ENCODE data around the gene UBAC1. TPM values are rescaled to one million over a fixed set of nuclear protein-coding genes. Genes with fewer than 3 reads are reported as not detected.
"Not testable (repeated sequence)": the region's sequence is repeated elsewhere in the genome, so short reads cannot be mapped to it uniquely, and the experiment has no call there.

The UBAC1 gene
- total RNA-seq, 1 donor from 2014 or later: 31.4 TPM

DNA sequence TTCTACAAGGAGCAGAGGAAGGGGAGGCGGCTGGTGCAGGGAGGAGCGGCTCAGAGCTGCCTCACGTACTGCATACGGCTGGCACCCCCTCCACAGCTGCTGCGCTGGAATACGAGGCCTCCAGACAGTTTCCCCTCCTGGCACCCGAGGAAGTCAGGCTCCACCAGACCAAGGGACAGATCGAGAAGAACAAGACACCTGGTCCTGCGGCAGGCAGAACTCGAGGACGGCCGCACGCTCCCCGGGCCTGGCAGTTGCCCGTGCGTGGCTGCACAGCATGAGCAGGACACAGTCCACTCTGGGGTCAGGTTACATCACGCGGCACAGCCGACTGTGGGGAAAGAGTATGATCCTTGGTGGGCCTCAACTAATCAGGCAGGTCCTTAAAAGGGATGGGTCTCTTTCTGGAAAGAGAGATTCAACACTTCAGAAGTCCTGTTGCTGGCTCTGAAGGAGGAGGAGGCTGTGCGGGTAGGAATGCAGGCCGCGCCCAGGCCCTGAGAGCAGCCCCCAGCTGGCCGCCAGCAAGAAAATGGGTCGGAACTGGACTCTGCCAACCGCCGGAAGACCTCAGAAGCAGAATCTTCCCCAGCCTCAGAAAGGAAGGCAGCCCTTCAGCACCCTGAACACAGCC is 11.6 kb downstream of the UBAC1 start:
- peaks cover 8% of the 10 kb centered on the region for H3K4me1 Mint-ChIP-seq (ENCODE audit: low read depth)
- TF ChIP-seq, protein P1, sequence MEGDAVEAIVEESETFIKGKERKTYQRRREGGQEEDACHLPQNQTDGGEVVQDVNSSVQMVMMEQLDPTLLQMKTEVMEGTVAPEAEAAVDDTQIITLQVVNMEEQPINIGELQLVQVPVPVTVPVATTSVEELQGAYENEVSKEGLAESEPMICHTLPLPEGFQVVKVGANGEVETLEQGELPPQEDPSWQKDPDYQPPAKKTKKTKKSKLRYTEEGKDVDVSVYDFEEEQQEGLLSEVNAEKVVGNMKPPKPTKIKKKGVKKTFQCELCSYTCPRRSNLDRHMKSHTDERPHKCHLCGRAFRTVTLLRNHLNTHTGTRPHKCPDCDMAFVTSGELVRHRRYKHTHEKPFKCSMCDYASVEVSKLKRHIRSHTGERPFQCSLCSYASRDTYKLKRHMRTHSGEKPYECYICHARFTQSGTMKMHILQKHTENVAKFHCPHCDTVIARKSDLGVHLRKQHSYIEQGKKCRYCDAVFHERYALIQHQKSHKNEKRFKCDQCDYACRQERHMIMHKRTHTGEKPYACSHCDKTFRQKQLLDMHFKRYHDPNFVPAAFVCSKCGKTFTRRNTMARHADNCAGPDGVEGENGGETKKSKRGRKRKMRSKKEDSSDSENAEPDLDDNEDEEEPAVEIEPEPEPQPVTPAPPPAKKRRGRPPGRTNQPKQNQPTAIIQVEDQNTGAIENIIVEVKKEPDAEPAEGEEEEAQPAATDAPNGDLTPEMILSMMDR (IDR thresholded peaks at IDR 0.05; ENCODE audit: unreplicated experiment): no peak
- no peak overlapping the region for H3K4me3 Mint-ChIP-seq (ENCODE audit: low read depth)
- H3K9me3 Mint-ChIP-seq (ENCODE audit: low read depth): no peaks in the 10 kb centered on the region
- H3K36me3 Mint-ChIP-seq (ENCODE audit: insufficient read depth): peaks cover 27% of the 10 kb centered on the region
- no peak for DNase-seq (ENCODE audit: low spot score, unreplicated experiment)
- no peaks in the 10 kb centered on the region for H3K27me3 Mint-ChIP-seq
- H3K27ac Mint-ChIP-seq: no peak overlapping the region

DNA sequence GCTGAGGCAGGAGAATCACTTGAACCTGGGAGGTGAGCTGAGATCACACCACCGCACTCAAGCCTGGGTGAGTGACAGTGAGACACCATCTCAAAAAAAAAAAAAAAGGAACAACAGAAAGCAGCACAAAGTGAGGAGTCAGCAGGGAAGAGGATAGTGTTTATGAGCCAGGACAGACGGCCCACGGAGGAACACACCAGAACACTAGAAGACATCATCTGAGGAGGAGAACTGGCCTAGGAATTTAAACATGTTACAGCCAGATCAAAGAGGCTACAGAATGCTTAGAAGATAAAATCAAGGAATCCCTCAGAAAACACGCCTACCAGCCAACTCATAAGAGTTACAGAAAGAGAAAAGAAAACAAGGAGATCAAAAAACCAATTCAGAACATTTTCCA is 12.2 kb downstream of the UBAC1 start:
- Mint-ChIP-seq H3K4me1 (ENCODE audit: low read depth) (peaks cover 8% of the 10 kb centered on the region), H3K4me3 (ENCODE audit: low read depth) (no peak overlapping the region), H3K27me3 (no peaks in the 10 kb centered on the region), H3K36me3 (ENCODE audit: insufficient read depth) (peaks cover 32% of the 10 kb centered on the region), H3K9me3 (ENCODE audit: low read depth) (no peaks in the 10 kb centered on the region), H3K27ac (no peak overlapping the region)
- TF ChIP-seq, protein P1 (IDR thresholded peaks at IDR 0.05; ENCODE audit: unreplicated experiment): no peak
- DNase-seq (ENCODE audit: low spot score, unreplicated experiment): no peak

DNA sequence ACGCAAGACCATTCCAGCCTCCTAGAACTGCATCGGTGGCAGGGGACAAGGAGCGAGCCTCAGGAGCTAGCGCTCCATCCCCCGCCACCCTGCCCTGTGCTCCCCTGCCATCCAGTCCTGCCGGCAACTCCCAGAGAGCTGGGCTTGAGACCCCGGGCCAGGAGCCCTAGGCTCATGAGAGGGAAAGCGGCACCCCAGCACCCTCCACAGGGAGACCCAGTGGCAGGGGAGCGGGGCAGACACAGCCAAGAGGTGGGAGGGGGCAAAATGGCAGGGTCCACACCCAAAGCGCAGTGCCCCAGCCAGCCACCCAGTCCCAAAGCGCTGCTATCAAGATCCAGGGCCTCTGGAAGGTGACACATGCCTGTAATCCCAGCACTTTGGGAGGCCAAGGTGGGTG is 12.7 kb downstream of the UBAC1 start:
- DNase-seq (ENCODE audit: low spot score, unreplicated experiment): no peak
- TF ChIP-seq, protein P1 (IDR thresholded peaks at IDR 0.05; ENCODE audit: unreplicated experiment): no peak
- Mint-ChIP-seq H3K4me1 (ENCODE audit: low read depth) (peaks cover 8% of the 10 kb centered on the region), H3K9me3 (ENCODE audit: low read depth) (no peaks in the 10 kb centered on the region), H3K4me3 (ENCODE audit: low read depth) (no peak overlapping the region), H3K27ac (no peak overlapping the region), H3K27me3 (no peaks in the 10 kb centered on the region), H3K36me3 (ENCODE audit: insufficient read depth) (peaks cover 35% of the 10 kb centered on the region)

DNA sequence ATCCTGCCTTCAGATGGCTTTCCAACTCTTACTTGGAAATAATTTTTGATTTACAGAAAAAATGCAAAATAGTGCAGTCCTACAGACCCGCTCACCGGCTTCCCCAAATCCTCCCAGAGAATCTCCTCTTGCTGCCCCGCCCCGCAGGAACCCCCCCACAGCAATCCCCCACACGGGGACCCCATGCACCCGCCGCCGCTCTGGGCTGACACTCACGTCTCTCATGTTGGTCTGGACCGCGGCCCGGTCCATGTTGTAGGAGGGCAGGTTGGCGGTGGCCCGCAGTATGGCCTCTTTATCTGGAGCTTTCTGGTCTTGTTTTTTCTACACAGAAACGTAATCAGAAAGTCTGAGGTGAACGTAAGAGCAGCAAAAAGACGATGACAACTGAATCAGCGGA is 13.6 kb downstream of the UBAC1 start:
- H3K27me3 Mint-ChIP-seq: no peaks in the 10 kb centered on the region
- TF ChIP-seq, protein P1 (IDR thresholded peaks at IDR 0.05; ENCODE audit: unreplicated experiment): no peak
- peaks cover 34% of the 10 kb centered on the region for H3K36me3 Mint-ChIP-seq (ENCODE audit: insufficient read depth)
- DNase-seq (ENCODE audit: low spot score, unreplicated experiment): no peak
- H3K27ac Mint-ChIP-seq: no peak overlapping the region
- no peaks in the 10 kb centered on the region for H3K9me3 Mint-ChIP-seq (ENCODE audit: low read depth)
- peaks cover 7% of the 10 kb centered on the region for H3K4me1 Mint-ChIP-seq (ENCODE audit: low read depth)
- H3K4me3 Mint-ChIP-seq (ENCODE audit: low read depth): no peak overlapping the region

DNA sequence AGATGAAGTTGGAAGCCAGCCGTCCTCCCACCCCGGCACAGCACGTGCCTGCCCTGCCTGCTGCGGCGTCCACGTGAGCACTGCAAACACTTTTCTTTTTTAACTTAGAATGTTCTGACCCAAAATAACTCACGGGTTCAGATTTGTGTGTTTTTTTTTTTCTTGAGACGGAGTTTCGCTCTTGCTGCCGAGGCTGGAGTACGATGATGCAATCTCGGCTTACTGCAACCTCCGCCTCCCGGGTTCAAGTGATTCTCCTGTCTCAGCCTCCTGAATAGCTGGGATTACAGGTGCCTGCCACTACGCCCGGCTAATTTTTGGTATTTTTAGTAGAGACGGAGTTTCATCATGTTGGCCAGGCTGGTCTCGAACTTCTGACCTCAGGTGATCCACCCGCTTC is 14.1 kb downstream of the UBAC1 start:
- DNase-seq (ENCODE audit: low spot score, unreplicated experiment); H3K4me3 Mint-ChIP-seq (ENCODE audit: low read depth); H3K4me1 Mint-ChIP-seq (ENCODE audit: low read depth); H3K9me3 Mint-ChIP-seq (ENCODE audit: low read depth); H3K27me3 Mint-ChIP-seq; H3K27ac Mint-ChIP-seq: not testable (repeated sequence)
- H3K36me3 Mint-ChIP-seq (ENCODE audit: insufficient read depth): peaks cover 34% of the 10 kb centered on the region

DNA sequence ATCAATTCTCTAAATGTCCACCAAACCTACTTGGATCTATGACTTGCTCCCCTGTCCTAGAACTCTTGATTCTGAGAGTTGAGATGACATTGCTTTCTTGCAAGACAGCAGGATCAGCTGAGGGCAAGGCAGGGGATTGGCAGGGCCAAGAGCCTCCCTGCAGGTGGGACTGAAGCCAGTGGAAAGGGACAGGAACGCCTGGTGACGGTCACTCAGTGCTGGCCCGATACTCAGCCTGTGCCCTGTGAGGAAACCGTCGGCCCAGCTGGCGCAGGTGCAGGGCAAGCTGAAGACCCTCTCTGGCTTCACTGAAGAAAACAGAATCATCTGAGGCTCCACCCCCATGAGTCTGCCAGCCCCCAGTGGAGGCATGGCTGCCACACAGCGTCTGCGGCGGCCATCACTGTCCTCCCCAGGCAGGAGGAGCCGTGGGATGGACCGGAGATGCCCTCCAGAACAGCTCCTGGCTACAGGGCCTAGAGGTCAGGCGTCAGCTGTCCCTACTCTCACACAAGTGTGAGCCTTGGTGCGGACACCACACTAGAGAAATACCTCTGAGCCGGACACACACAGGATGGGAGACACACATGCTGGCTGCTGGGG is 14.7 kb downstream of the UBAC1 start:
- peaks cover 36% of the 10 kb centered on the region for H3K36me3 Mint-ChIP-seq (ENCODE audit: insufficient read depth)
- no peak for DNase-seq (ENCODE audit: low spot score, unreplicated experiment)
- H3K9me3 Mint-ChIP-seq (ENCODE audit: low read depth): no peaks in the 10 kb centered on the region
- H3K4me3 Mint-ChIP-seq (ENCODE audit: low read depth): no peak overlapping the region
- TF ChIP-seq, protein P1 (IDR thresholded peaks at IDR 0.05; ENCODE audit: unreplicated experiment): no peak
- H3K27me3 Mint-ChIP-seq: no peaks in the 10 kb centered on the region
- H3K4me1 Mint-ChIP-seq (ENCODE audit: low read depth): no peaks in the 10 kb centered on the region
- H3K27ac Mint-ChIP-seq: no peak overlapping the region

All from progenitor cell of endocrine pancreas (in vitro differentiated cells).